Upper lobe of right lung (tissue), 1 donor: ENCODE data around the gene NDST1. TPM values are rescaled to one million over a fixed set of nuclear protein-coding genes. Genes with fewer than 3 reads are reported as not detected.

ENCODE experiments used
- ATAC-seq: fragments of 200-7000 bp; cut with Tn5 transposase; one replicate; pipeline ENCODE4 v1.9.1; 2020; ENCODE audit warnings: mild to moderate bottlenecking, moderate library complexity
- DNase-seq: peaks from one replicate; pipeline ENCODE4 v3.0.0-alpha.2; 2020
- H3K27ac ChIP-seq: fragments of 200-600 bp; one replicate; pipeline ENCODE4 v1.8.0; 2022
- H3K27me3 ChIP-seq: fragments of 200-600 bp; one replicate; pipeline ENCODE4 v1.8.0; 2022; ENCODE audit warnings: mild to moderate bottlenecking
- H3K36me3 ChIP-seq: fragments of 200-600 bp; one replicate; pipeline ENCODE4 v1.8.0; 2022
- H3K4me1 ChIP-seq: fragments of 200-600 bp; one replicate; pipeline ENCODE4 v1.8.0; 2022
- H3K4me3 ChIP-seq: fragments of 200-600 bp; one replicate; pipeline ENCODE4 v1.8.0; 2022; ENCODE audit warnings: mild to moderate bottlenecking
- H3K9me3 ChIP-seq: fragments of 200-600 bp; one replicate; pipeline ENCODE4 v1.8.0; 2022
- intact Hi-C: fragments of 100-400 bp; cut with DNase I; formaldehyde crosslinking; loops from one replicate; pipeline ENCODE4 v1.11.0; 2022
- total RNA-seq: library from RNA; stranded (reverse); fragmentation: NEBNext Ultra II Directional; extraction: Animal tissue kit (Norgen Biotek cat#: 25700); gene quantifications from one replicate; pipeline ENCODE4 v1.2.1, GENCODE V29; 2021
- TF ChIP-seq, protein P1 (sequence below): fragments of 200-600 bp; IDR thresholded peaks from one replicate; pipeline ENCODE4 v1.8.0; 2022; ENCODE audit warnings: antibody characterized with exemption
- donor health status: DM: no; HTN: yes; CAD: no; lungs with severe emphysema.

NDST1 gene
- total RNA-seq, 1 donor from 2014 or later: 143 TPM

GRCh38 chr5:150593996-150594395 is 86.1 kb downstream of the NDST1 start:
- no peaks in the 10 kb centered on the region for H3K36me3 ChIP-seq
- H3K27ac ChIP-seq: no peak overlapping the region
- peak; percentile 54 for DNase-seq
- H3K4me1 ChIP-seq: peaks cover 37% of the 10 kb centered on the region
- ATAC-seq: no peak
- H3K4me3 ChIP-seq: no peak overlapping the region
- H3K27me3 ChIP-seq: no peaks in the 10 kb centered on the region
- TF ChIP-seq, protein P1, sequence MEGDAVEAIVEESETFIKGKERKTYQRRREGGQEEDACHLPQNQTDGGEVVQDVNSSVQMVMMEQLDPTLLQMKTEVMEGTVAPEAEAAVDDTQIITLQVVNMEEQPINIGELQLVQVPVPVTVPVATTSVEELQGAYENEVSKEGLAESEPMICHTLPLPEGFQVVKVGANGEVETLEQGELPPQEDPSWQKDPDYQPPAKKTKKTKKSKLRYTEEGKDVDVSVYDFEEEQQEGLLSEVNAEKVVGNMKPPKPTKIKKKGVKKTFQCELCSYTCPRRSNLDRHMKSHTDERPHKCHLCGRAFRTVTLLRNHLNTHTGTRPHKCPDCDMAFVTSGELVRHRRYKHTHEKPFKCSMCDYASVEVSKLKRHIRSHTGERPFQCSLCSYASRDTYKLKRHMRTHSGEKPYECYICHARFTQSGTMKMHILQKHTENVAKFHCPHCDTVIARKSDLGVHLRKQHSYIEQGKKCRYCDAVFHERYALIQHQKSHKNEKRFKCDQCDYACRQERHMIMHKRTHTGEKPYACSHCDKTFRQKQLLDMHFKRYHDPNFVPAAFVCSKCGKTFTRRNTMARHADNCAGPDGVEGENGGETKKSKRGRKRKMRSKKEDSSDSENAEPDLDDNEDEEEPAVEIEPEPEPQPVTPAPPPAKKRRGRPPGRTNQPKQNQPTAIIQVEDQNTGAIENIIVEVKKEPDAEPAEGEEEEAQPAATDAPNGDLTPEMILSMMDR: no peak
- H3K9me3 ChIP-seq: no peaks in the 10 kb centered on the region
- intact Hi-C loops: no loop called here

DNA sequence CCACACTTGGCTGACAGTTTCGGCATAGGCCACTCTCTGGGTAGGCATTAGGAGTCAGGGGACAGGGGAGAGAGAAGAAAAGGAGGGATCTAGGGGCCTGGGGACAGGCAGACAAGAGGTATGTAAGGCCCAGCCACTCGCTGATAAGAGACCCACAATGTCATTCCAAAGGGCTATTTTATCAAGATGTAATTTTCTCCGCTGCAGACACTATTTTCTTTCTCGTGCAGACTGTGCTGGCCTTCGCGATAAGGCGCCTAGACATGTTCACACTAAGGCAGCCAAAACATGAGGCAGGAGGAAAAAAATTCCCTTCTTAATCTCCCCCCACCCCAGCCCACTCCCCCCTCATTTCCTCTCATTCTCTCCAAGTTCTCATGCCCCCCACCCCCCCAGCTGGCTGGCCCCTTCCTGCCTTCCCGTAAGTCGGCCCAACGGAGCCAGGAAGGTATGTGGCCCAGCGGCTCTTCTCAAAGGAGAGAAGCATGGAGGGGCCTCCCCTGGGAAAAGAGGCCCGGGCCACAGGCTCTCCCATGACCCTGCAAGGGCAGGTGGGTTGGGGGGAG is 87.6 kb downstream of the NDST1 start:
- peaks cover 36% of the 10 kb centered on the region for H3K4me1 ChIP-seq
- no peaks in the 10 kb centered on the region for H3K36me3 ChIP-seq
- peak overlapping the region; percentile 64 for H3K27ac ChIP-seq
- DNase-seq (peak; percentile 56), ATAC-seq (no peak)
- H3K9me3 ChIP-seq: no peaks in the 10 kb centered on the region
- no peaks in the 10 kb centered on the region for H3K27me3 ChIP-seq
- no peak overlapping the region for H3K4me3 ChIP-seq
- TF ChIP-seq, protein P1: no peak
- intact Hi-C loops: no loop called here

GRCh38 chr5:150596313-150596712 is 88.4 kb downstream of the NDST1 start:
- peak overlapping the region; percentile 64 for H3K27ac ChIP-seq
- TF ChIP-seq, protein P1: no peak
- H3K9me3 ChIP-seq: no peaks in the 10 kb centered on the region
- DNase-seq: peak; percentile 42
- no peaks in the 10 kb centered on the region for H3K27me3 ChIP-seq
- H3K4me1 ChIP-seq: peaks cover 30% of the 10 kb centered on the region
- intact Hi-C loops: no loop called here
- ATAC-seq: no peak
- H3K4me3 ChIP-seq: no peak overlapping the region
- no peaks in the 10 kb centered on the region for H3K36me3 ChIP-seq

GRCh38 chr5:150596826-150597225 is 88.9 kb downstream of the NDST1 start:
- intact Hi-C loops: no loop called here
- ATAC-seq (no peak), DNase-seq (no peak)
- H3K36me3 ChIP-seq: no peaks in the 10 kb centered on the region
- no peaks in the 10 kb centered on the region for H3K27me3 ChIP-seq
- TF ChIP-seq, protein P1: no peak
- no peak overlapping the region for H3K27ac ChIP-seq
- H3K4me3 ChIP-seq: no peak overlapping the region
- peaks cover 29% of the 10 kb centered on the region for H3K4me1 ChIP-seq
- no peaks in the 10 kb centered on the region for H3K9me3 ChIP-seq

- TF ChIP-seq, protein P1: no peak
- no peaks in the 10 kb centered on the region for H3K27me3 ChIP-seq
- no peak overlapping the region for H3K4me3 ChIP-seq
- H3K4me1 ChIP-seq: peaks cover 27% of the 10 kb centered on the region
- ATAC-seq (no peak), DNase-seq (peak; percentile 49)
- no peak overlapping the region for H3K27ac ChIP-seq
- H3K9me3 ChIP-seq: no peaks in the 10 kb centered on the region
- intact Hi-C loops: no loop called here
- no peaks in the 10 kb centered on the region for H3K36me3 ChIP-seq
These were observed 90.1 kb downstream of the NDST1 start for GRCh38 chr5:150598006-150598405.

GRCh38 chr5:150598821-150599273 is 90.9 kb downstream of the NDST1 start:
- Histone ChIP-seq H3K4me3 (no peak overlapping the region), H3K27me3 (no peaks in the 10 kb centered on the region), H3K9me3 (no peaks in the 10 kb centered on the region), H3K36me3 (no peaks in the 10 kb centered on the region), H3K4me1 (peaks cover 23% of the 10 kb centered on the region), H3K27ac (no peak overlapping the region)
- intact Hi-C loops: no loop called here
- TF ChIP-seq, protein P1: no peak
- ATAC-seq (no peak), DNase-seq (peak; percentile 54)
